HG02943 (cell line): ENCODE data around the gene MITF.
"Not testable (repeated sequence)": the region's sequence is repeated elsewhere in the genome, so short reads cannot be mapped to it uniquely, and the experiment has no call there.

ENCODE experiments used
- ATAC-seq: cut with Tn5 transposase; IDR thresholded peaks from one replicate; pipeline ENCODE4 v1.9.1; 2021; ENCODE audit warnings: mild to moderate bottlenecking, low read depth, moderate library complexity; ENCODE audit not compliant: unreplicated experiment

The MITF gene

DNA sequence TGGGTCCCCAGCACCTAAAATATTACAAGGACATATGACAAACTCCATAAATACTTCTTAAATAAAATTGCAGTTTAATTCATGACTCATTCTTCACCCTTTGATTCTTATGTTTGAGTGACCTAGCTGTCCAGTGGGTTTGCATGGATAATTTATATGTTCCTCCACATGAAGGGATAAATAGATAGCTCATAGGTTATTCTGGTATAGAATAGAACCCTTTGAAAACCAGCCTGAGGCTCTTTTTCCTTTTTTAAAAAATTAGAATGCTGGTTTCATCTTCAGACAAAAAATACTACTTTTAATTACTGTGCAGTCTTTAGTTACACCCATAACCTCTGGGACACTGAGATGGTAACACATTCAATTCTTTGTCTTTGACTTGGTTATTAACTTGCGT is 163.1 kb downstream of the MITF start:
- no peak for ATAC-seq

DNA sequence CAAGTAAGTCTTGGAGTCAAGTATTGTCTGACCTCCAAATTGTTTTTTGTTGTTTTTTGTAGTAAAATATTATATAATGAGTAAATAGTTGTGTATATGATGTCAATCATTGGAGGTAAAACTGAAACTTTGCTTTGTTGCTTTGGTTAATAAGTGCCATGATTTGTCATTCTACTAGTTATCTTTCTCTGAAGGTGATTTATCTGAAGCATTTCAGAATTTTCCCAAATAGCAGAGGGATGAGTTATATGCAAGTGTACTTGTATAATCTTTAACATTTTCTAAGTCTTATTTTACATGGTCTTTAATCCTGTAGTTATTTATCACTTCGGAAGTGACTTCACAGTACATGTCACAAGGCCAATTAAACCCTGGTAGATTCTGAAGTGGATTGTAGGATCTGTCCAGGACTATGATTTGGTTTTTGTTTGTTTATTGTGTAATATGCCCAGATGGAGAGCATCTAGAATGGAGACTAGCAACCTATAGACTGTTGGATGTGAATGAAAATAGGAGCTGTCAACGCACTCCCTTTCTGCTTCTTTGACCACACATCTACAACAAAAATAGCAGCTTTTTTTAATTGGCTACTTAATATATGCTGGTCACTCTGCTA is 167.2 kb downstream of the MITF start:
- no peak for ATAC-seq

DNA sequence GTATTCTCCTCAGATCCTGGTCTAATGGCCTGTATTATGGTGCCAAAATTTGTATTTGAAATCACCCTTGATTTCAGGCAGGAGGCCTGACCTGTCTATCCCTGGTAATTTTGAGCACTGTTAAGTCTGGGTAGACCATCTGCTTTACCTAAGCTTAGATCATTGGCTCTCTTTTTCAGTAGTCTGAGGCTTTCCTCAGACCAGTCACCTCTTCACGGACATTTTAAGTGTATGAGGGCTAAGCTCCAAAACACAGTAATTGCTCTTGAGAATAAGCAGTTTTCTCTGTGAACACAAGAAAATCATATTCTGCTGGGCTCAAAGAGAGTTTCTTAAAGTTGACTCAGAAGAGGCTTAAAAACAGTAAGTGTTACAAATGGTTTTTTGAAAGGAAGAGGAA is 168.3 kb downstream of the MITF start:
- ATAC-seq: no peak

DNA sequence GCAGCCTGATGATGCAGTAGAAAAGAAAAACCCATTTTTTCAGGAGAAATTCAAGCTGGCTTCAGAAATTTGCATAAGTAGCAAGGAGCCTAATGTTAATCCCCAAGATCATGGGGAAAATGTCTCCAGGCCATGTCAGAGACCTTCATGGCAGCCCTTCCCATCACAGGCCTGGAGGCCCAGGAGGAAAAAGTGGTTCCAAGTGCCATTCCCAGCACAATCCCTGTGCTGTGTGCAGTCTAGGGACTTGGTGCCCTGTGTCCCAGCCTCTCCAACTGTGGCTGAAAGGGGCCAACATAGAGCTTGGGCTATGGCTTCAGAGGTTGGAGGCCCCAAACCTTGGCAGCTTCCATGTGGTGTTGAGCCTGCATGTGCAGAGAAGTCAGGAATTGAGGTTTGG is 170.6 kb downstream of the MITF start:
- ATAC-seq: not testable (repeated sequence)

DNA sequence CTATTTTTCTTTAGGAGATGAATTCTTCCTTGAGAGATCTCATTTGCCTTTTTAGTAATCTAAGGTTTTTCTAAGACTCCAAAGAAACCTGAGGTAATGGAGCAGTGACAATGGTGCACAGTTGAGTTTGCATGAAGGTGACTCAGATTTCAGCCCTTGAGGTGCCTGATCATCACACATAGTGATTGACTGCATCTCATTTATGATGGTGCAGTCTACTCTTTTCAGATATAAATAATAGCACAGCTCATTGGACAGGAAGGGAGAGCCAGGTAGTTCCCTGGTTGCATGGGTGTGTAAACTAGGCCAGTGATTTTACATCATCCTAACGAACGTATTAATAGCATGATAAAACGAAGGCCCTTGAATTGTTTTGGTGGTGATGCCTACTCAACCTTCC is 174.2 kb downstream of the MITF start:
- no peak for ATAC-seq

DNA sequence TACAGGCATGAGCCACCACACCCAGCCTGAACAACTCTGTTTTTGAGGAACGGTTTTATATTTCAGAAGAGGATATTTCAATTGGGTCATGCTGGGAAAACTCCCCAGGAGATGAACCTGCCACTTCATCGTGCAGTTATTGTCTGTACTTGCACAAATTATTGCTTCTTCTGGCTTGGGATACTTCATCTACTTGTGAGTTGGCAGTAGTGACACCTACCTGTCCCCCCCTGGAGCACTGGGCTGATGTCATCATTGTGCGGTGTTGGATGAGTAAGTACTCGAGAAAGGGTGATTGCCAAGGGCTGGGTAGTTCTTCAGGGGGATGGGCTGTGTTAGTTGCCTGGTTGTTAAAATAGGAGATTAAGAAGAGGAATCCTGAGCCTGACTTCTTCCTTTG is 175.1 kb downstream of the MITF start:
- ATAC-seq: no peak

DNA sequence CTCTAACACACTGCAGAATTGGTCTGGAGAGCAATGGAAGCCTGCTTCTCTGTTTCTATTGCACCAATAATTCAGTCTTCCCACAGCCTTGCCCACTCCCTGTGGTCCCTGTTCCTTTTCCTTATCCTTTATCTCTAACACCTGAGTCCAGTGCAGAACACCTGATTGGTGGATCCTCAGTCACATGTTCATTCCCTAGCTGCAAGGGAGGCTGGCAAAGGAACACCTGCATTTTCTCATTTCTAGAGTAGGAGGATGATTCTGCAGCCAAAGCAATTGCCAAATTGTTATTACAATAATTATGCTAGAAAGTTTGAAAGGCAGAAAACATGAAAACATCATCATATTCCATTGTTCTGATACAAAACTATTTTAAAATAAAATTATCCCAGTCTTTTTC is 176.5 kb downstream of the MITF start:
- ATAC-seq: no peak

DNA sequence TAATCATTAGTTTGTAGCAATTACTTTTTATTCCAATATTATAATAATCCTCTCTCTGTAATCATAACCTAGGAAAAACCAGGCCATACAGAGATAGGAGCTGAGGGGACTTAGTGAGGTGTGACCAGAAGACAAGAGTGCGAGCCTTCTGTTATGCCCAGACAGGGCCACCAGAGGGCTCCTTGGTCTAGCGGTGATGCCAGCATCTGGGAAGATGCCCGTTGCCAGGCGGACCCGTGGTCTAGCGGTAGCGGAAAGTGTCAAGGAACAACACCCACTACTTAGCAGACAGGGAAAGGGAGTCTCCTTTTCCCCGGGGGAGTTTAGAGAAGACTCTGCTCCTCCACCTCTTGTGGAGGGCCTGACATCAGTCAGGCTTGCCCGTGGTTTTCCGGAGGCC is 180.7 kb downstream of the MITF start:
- not testable (repeated sequence) for ATAC-seq

DNA sequence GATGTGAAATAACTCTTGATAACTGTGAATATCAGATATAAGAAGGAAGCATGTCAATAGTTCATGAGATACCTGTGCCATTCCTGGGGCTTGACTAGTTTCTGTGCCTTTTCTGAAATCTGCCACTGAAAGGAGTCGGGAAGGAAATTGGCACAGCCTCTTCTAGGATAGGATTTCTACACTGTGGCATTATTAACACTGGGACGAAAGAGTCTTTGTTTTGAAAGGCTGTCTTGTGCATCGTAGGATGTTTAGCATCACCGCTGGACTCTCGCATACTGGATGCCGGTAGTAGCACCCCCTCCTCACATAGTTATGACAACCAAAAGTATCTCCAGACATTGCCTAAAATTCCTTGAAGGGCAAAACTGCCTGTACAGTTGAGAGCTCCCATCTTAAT is 182.4 kb downstream of the MITF start:
- ATAC-seq: no peak

DNA sequence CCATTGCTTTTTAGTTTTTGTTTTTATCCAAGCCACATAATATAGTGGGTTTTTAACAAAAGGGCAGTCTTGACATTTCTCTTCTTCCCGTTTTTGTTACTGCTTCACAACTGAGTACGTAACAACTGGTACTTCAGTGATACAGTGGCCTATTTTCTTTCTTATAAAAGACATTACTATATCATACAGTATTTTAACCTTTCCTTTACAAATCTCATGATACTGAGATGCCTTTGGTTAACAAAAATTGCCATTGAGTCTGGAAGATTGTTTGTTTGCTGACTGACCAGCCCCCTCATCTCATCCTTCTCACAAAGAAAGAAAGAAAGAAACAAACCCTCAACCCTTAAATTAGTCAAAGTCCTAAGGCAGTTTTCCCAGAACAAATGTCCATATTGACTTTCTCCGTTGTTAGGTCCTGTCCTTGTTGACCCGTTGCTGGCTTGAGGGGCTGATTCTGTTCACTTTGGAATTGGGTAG is 183.3 kb downstream of the MITF start:
- ATAC-seq: no peak

DNA sequence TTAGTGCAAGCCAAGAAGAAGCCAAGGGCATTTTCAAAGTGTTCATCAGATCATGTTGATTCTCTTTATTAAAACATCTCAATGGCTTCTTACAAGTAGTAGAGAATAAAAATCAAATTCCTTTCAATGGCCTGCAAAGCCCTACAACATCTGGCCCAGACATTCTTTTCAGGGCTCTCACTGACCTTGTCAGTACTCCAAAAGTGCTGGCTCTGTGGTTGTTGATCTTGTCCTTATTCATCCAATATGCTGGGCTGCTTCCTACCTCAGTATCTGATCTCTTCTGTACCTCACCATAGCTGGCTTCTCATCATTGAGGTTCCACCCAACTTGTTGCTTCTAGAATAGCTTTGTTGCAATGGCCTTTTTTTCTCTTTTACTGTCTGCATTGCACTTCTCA is 186.2 kb downstream of the MITF start:
- ATAC-seq: no peak

DNA sequence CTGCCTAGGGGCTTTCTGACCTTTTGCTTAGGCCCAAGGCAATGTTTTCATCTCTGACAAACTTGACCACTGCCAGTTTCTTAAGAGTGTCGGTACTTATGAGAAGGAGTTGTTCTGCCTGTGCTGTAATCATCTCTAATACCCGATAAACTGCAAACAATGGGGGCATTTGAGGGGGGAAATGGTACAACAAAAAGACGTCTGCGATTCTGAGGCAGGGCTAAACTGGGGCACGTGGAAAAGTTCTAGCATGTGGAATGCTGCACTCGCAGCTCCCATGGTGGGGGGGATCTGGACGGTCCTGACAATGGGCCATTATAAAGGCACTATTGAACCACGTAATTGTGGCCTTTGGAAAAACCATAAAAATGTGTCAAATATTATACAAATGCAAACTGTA is 187.1 kb downstream of the MITF start:
- ATAC-seq: no peak

DNA sequence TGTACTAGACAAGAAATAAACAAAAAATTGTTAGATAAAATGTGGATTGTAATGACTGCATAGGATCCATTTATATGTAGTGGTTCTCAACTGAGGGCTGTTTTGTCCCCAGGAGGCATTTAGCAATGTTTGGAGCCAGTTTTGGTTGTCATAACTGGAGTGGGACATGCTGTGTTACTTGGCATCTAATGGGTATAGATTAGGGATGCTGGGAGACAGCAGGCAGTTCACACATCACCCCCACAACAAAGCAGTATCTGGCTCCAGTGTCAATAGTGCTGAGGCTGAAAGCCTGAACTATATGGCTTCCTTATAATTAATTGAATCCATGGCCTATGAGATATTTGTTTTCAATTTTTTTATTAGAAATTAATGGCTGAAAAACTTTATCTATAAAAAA is 188.3 kb downstream of the MITF start:
- ATAC-seq: no peak

DNA sequence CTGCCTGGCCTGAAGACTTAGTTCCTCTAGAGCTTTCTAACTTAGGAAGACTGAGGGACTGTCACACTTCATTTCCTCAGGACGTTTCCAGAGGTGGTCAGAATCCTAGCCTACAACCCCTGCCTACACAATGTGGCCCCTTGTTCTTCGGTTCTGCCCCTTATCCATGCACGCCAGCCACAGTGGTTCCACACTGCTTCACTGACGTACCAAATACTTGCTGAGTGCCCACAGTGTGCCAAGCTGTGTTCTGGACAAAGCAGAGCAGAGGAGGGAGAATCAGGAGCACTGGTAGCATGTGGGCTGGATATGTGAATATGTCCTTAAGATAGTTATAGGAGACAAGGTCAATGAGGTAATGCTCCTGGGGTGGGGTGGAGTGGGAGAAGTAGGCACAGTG is 189.8 kb downstream of the MITF start:
- no peak for ATAC-seq

DNA sequence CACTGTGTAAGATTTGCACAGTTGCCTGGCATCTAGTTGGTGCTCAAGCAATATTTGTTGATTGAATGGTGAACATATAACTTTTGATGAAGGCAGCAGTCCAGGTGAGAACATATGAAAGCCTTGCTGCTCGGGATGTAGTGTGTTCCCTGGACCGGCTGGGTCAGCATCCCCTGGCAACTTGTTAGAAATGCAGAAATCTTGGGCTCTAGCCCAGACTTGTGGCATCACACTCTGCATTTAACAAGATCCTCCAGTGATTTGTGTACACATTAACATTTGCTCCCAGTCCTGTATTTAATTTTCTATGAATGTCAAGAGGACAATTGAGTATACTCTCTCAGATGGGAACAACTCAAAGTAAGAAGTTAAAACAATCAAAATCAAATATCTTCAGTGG is 191.3 kb downstream of the MITF start:
- no peak for ATAC-seq

DNA sequence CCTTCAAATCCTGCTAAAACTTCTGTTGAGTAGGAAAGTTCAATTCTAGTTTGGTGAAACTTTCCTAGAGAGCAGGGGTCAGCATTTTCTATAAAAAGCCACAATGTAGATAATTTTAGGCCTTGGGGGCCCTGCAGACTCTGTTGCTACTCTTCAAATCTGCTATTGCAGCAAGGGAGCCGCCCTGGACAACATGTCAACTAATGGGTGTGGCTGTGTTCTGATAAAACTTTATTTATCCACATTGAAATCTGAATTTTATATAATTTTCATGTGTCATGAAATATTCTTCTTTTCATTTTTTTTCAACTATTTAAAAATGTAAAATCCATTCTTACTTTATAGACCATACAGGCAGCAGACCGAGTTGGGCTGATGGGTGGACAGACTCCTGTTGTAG is 192.8 kb downstream of the MITF start:
- no peak for ATAC-seq

DNA sequence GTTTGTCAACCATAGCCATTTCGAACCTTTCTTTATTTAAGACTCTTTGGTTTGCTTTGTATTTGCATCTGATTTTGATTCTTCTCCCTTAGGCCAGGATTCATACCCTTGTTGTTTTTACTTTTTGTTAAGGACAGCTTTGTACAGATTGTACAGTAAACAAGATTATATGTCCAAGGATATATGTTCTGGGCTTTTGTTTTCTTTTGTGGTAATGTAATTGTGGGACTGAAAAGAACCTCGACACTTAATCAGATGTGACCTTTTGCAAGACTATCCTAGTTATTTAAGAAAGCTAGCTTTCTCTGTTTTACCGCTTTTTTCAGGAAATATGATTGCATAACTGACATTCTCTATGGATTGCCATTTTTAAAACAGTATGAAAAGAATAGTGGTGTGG is 193.2 kb downstream of the MITF start:
- no peak for ATAC-seq

DNA sequence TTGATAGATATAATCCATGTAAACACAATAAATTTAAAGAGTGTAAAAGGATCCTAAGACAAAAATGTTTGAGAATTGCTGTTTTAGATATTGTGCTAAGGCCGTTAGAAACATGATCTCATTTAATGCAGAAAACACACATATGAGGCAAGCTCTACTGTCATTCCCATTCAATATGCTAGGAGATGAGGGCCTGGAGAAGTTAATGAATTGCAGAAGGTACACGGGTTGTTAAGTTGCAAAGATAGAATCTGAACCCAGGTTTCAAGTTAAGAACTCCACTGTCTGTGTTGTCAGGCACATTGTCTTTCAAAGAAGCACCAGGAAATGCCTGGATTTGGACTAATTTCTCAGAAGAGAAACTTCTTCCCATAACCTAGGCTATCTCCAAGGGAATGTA is 195.1 kb downstream of the MITF start:
- ATAC-seq: no peak

DNA sequence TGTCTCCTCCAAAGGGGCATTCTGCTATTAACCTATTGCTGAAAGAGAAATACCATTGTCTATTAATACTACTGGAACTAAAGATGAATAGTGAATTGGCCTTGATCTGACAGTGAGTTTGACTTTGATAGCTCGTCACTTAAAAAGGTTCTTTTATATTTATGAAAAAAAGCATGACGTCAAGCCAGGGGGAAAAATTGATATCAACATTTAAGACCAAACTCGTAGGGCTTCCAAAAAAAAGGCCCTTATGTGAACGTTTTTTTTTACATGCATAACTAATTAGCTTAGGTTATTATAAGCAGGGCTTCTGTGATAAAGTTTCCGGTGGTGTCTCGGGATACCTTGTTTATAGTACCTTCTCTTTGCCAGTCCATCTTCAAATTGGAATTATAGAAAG is 197.0 kb downstream of the MITF start:
- ATAC-seq: no peak

DNA sequence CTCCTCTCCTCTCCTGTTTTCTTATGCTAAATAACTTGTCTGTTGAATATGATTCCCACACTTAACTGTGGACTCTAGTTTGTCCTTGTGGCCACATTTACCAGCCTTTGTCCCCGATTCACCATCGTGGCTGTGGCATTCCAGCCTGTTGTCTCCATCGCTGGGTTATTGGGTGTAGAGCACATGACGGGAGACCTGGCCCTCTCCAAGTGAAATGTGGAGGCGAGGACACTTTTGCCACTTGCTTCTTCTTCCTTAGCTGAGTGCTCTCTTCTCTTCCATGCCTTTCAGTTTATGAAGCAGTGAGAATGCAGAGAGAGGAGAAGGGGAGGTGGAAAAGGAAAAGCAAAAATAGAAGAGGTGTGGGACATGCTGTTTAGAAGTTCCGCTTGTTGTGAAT is 198.8 kb downstream of the MITF start:
- ATAC-seq: no peak

DNA sequence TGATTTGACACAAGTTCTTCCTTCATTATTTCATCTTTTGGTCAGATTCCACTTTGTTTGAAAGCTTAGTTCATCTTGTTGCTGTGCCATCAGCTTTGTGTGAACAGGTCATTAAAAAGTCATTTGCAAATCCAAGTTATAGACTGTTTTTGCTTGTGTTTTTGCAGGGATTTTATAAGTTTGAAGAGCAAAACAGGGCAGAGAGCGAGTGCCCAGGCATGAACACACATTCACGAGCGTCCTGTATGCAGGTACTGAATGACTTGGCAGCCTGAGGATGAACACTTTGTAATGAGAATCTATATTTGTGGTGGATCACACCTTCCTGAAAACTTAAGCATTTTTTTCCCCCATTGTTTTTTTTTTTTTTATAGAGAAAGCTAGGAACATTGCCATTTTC is 199.7 kb downstream of the MITF start:
- no peak for ATAC-seq

DNA sequence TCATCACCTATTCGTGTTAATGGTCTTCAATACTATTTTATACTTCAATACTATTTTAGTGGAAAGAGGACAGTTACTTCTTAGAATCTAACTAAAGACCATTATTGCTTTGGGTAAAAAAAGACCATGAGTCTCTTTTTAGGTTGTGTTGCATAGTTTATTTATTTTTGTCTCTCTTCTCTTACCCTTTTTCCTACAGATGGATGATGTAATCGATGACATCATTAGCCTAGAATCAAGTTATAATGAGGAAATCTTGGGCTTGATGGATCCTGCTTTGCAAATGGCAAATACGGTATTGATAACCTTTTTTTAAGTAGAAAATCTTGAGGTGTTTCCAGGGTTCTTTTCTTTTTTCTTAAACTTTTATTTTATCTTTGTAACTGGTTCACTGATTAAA is 201.8 kb downstream of the MITF start:
- ATAC-seq: no peak
